SU-DHL-6 (cell line): ENCODE measurements around the gene ALKBH5.

Experiments used
- EZH2phosphoT487 ChIP-seq: fragments of 200-600 bp; sonication (generic), shearing (Covaris generic); conservative IDR thresholded peaks from 2 replicates; pipeline ENCODE4 v1.6.1; 2018; ENCODE audit warnings: mild to moderate bottlenecking, antibody characterized with exemption, low read length, moderate library complexity, mixed read lengths
- TF ChIP-seq, protein P1 (sequence below): fragments of 200-600 bp; sonication (generic); IDR thresholded peaks from one replicate; pipeline ENCODE4 v1.5.1; 2017; ENCODE audit warnings: antibody characterized with exemption, mild to moderate bottlenecking, low read length, moderate library complexity; ENCODE audit not compliant: insufficient read depth, poor library complexity, severe bottlenecking

DNA sequence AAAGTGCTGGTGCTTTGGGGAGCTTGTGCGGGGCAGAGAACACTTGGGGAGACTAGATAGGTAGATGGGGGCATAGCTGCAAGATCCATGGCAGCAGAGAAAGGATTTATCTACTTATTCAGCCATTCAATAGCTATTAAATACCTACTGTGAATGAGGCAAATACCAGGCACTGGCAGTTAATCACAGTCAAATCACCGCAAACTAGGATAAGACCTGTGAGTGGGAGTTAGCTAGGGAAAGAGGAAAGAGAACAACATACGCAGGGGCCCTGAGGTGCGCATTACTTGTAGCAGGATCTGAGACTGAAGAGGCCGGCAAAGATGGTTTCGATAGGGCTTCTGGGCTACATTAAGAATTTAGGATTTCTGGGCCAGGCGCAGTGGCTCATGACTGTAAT lies 3.8 kb upstream of the ALKBH5 start:
- TF ChIP-seq, protein P1, sequence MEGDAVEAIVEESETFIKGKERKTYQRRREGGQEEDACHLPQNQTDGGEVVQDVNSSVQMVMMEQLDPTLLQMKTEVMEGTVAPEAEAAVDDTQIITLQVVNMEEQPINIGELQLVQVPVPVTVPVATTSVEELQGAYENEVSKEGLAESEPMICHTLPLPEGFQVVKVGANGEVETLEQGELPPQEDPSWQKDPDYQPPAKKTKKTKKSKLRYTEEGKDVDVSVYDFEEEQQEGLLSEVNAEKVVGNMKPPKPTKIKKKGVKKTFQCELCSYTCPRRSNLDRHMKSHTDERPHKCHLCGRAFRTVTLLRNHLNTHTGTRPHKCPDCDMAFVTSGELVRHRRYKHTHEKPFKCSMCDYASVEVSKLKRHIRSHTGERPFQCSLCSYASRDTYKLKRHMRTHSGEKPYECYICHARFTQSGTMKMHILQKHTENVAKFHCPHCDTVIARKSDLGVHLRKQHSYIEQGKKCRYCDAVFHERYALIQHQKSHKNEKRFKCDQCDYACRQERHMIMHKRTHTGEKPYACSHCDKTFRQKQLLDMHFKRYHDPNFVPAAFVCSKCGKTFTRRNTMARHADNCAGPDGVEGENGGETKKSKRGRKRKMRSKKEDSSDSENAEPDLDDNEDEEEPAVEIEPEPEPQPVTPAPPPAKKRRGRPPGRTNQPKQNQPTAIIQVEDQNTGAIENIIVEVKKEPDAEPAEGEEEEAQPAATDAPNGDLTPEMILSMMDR, result no peak
- no peak for TF ChIP-seq EZH2phosphoT487
